CMK (cell line): ENCODE data around the gene GUCY2F.

Experiments
- DNase-seq: peaks from one replicate; pipeline ENCODE4 v3.0.0-alpha.2; 2010; ENCODE audit warnings: low read depth

GUCY2F gene

GRCh38 chrX:109343671-109344070 is 138.2 kb downstream of the GUCY2F start:
- no peak for DNase-seq

GRCh38 chrX:109336141-109336540 is 145.7 kb downstream of the GUCY2F start:
- DNase-seq = no peak

GRCh38 chrX:109327251-109327650 is 154.6 kb downstream of the GUCY2F start:
- DNase-seq = no peak
